ENCODE results near the gene SLC22A17. TPM values are rescaled to one million over a fixed set of nuclear protein-coding genes. Genes with fewer than 3 reads are reported as not detected.
A peak's percentile ranks its signal among the peaks of the same experiment; 100 is the strongest.

Gene SLC22A17
- total RNA-seq, 1 experiment from 2014 or later = 42.3 TPM

DNA sequence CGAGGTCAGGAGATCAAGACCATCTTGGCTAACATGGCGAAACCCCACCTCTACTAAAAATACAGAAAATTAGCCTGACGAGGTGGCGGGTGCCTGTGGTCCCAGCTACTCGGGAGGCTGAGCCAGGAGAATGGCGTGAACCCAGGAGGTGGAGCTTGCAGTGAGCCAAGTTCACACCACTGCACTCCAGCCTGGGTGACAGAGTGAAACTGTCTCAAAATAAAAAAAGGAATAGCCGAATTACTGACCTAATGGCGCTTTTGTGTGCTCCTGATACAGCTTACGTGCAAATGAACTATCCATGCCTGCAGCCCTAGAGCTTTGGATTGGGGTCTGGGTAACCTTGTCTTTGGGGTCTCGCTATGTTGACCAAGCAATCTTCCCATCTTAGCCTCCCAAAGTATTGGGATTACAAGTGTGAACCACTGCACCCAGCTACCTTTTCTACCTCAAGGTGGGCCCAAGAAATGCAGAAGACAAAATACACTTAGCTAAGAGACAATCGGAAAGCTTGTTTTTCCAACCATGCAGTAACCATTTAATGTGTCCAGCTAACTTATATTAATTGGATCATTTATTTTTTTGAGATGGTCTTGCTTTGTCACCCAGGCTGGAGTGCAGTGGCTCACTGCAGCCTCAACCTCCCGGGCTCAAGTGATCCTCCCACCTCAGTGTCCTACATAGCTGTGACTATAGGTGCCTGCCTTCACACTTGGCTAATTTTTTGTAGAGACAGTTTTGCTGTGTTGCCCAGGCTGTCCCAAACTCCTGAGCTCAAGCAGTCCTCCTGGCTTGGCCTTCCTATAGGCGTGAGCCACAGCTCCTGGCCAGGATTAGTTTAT lies 26.0 kb downstream of the SLC22A17 start (continued):
- TF ChIP-seq, protein P1, sequence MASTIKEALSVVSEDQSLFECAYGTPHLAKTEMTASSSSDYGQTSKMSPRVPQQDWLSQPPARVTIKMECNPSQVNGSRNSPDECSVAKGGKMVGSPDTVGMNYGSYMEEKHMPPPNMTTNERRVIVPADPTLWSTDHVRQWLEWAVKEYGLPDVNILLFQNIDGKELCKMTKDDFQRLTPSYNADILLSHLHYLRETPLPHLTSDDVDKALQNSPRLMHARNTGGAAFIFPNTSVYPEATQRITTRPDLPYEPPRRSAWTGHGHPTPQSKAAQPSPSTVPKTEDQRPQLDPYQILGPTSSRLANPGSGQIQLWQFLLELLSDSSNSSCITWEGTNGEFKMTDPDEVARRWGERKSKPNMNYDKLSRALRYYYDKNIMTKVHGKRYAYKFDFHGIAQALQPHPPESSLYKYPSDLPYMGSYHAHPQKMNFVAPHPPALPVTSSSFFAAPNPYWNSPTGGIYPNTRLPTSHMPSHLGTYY (CRISPR knock-in tag; IDR thresholded peaks at IDR 0.05) = peak; percentile 88
- TF ChIP-seq, protein P2, sequence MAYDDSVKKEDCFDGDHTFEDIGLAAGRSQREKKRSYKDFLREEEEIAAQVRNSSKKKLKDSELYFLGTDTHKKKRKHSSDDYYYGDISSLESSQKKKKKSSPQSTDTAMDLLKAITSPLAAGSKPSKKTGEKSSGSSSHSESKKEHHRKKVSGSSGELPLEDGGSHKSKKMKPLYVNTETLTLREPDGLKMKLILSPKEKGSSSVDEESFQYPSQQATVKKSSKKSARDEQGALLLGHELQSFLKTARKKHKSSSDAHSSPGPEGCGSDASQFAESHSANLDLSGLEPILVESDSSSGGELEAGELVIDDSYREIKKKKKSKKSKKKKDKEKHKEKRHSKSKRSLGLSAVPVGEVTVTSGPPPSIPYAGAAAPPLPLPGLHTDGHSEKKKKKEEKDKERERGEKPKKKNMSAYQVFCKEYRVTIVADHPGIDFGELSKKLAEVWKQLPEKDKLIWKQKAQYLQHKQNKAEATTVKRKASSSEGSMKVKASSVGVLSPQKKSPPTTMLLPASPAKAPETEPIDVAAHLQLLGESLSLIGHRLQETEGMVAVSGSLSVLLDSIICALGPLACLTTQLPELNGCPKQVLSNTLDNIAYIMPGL (CRISPR knock-in tag; IDR thresholded peaks at IDR 0.05) = no peak
- TF ChIP-seq IRF2 (CRISPR knock-in tag; IDR thresholded peaks at IDR 0.05; ENCODE audit: borderline replicate concordance, low read depth) (no peak), PRRX2 (CRISPR knock-in tag; IDR thresholded peaks at IDR 0.05) (peak; percentile 78), FOXJ3 (CRISPR knock-in tag; IDR thresholded peaks at IDR 0.05; ENCODE audit: borderline replicate concordance) (no peak), NR3C1 (CRISPR knock-in tag; conservative IDR thresholded peaks at IDR 0.05; ENCODE audit: low read depth) (no peak), NR1H2 (CRISPR knock-in tag; IDR thresholded peaks at IDR 0.05) (no peak), ETV6 (CRISPR knock-in tag; IDR thresholded peaks at IDR 0.05) (peak; percentile 28; the same call in 1 of the 2 replicates), GRHL2 (CRISPR knock-in tag; IDR thresholded peaks at IDR 0.05; ENCODE audit: insufficient replicate concordance, severe bottlenecking) (no peak), ZNF219 (CRISPR knock-in tag; IDR thresholded peaks at IDR 0.05; ENCODE audit: borderline replicate concordance) (no peak), CREB1 (CRISPR knock-in tag; IDR thresholded peaks at IDR 0.05) (no peak), TP53 (CRISPR knock-in tag; IDR thresholded peaks at IDR 0.05) (no peak), ZNF263 (CRISPR knock-in tag; IDR thresholded peaks at IDR 0.05; ENCODE audit: low read depth) (no peak), FOXK1 (CRISPR knock-in tag; IDR thresholded peaks at IDR 0.05) (no peak), EMX1 (CRISPR knock-in tag; IDR thresholded peaks at IDR 0.05) (peak; percentile 81), SOX15 (CRISPR knock-in tag; IDR thresholded peaks at IDR 0.05) (no peak), ATF1 (CRISPR knock-in tag; IDR thresholded peaks at IDR 0.05) (no peak), SMAD4 (CRISPR knock-in tag; IDR thresholded peaks at IDR 0.05) (no peak)
- TF ChIP-seq, protein P3, sequence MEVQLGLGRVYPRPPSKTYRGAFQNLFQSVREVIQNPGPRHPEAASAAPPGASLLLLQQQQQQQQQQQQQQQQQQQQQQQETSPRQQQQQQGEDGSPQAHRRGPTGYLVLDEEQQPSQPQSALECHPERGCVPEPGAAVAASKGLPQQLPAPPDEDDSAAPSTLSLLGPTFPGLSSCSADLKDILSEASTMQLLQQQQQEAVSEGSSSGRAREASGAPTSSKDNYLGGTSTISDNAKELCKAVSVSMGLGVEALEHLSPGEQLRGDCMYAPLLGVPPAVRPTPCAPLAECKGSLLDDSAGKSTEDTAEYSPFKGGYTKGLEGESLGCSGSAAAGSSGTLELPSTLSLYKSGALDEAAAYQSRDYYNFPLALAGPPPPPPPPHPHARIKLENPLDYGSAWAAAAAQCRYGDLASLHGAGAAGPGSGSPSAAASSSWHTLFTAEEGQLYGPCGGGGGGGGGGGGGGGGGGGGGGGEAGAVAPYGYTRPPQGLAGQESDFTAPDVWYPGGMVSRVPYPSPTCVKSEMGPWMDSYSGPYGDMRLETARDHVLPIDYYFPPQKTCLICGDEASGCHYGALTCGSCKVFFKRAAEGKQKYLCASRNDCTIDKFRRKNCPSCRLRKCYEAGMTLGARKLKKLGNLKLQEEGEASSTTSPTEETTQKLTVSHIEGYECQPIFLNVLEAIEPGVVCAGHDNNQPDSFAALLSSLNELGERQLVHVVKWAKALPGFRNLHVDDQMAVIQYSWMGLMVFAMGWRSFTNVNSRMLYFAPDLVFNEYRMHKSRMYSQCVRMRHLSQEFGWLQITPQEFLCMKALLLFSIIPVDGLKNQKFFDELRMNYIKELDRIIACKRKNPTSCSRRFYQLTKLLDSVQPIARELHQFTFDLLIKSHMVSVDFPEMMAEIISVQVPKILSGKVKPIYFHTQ (CRISPR knock-in tag; IDR thresholded peaks at IDR 0.05) = no peak
- TF ChIP-seq, protein P4, sequence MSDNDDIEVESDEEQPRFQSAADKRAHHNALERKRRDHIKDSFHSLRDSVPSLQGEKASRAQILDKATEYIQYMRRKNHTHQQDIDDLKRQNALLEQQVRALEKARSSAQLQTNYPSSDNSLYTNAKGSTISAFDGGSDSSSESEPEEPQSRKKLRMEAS (CRISPR knock-in tag; IDR thresholded peaks at IDR 0.05) = no peak
- TF ChIP-seq, protein P5, sequence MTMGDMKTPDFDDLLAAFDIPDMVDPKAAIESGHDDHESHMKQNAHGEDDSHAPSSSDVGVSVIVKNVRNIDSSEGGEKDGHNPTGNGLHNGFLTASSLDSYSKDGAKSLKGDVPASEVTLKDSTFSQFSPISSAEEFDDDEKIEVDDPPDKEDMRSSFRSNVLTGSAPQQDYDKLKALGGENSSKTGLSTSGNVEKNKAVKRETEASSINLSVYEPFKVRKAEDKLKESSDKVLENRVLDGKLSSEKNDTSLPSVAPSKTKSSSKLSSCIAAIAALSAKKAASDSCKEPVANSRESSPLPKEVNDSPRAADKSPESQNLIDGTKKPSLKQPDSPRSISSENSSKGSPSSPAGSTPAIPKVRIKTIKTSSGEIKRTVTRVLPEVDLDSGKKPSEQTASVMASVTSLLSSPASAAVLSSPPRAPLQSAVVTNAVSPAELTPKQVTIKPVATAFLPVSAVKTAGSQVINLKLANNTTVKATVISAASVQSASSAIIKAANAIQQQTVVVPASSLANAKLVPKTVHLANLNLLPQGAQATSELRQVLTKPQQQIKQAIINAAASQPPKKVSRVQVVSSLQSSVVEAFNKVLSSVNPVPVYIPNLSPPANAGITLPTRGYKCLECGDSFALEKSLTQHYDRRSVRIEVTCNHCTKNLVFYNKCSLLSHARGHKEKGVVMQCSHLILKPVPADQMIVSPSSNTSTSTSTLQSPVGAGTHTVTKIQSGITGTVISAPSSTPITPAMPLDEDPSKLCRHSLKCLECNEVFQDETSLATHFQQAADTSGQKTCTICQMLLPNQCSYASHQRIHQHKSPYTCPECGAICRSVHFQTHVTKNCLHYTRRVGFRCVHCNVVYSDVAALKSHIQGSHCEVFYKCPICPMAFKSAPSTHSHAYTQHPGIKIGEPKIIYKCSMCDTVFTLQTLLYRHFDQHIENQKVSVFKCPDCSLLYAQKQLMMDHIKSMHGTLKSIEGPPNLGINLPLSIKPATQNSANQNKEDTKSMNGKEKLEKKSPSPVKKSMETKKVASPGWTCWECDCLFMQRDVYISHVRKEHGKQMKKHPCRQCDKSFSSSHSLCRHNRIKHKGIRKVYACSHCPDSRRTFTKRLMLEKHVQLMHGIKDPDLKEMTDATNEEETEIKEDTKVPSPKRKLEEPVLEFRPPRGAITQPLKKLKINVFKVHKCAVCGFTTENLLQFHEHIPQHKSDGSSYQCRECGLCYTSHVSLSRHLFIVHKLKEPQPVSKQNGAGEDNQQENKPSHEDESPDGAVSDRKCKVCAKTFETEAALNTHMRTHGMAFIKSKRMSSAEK (CRISPR knock-in tag; IDR thresholded peaks at IDR 0.05; ENCODE audit: borderline replicate concordance) = peak; percentile 45; the same call in 1 of the 2 replicates
- TF ChIP-seq, protein P6, sequence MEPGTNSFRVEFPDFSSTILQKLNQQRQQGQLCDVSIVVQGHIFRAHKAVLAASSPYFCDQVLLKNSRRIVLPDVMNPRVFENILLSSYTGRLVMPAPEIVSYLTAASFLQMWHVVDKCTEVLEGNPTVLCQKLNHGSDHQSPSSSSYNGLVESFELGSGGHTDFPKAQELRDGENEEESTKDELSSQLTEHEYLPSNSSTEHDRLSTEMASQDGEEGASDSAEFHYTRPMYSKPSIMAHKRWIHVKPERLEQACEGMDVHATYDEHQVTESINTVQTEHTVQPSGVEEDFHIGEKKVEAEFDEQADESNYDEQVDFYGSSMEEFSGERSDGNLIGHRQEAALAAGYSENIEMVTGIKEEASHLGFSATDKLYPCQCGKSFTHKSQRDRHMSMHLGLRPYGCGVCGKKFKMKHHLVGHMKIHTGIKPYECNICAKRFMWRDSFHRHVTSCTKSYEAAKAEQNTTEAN (CRISPR knock-in tag; IDR thresholded peaks at IDR 0.05) = no peak
- TF ChIP-seq, protein P7, sequence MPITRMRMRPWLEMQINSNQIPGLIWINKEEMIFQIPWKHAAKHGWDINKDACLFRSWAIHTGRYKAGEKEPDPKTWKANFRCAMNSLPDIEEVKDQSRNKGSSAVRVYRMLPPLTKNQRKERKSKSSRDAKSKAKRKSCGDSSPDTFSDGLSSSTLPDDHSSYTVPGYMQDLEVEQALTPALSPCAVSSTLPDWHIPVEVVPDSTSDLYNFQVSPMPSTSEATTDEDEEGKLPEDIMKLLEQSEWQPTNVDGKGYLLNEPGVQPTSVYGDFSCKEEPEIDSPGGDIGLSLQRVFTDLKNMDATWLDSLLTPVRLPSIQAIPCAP (CRISPR knock-in tag; IDR thresholded peaks at IDR 0.05) = no peak
- TF ChIP-seq, protein P8, sequence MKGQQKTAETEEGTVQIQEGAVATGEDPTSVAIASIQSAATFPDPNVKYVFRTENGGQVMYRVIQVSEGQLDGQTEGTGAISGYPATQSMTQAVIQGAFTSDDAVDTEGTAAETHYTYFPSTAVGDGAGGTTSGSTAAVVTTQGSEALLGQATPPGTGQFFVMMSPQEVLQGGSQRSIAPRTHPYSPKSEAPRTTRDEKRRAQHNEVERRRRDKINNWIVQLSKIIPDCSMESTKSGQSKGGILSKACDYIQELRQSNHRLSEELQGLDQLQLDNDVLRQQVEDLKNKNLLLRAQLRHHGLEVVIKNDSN (CRISPR knock-in tag; IDR thresholded peaks at IDR 0.05) = no peak
